HepG2 (cell line): Measurements from ENCODE around the gene IFIT2. TPM values are rescaled to one million over a fixed set of nuclear protein-coding genes. Genes with fewer than 3 reads are reported as not detected.
A peak's percentile ranks its signal among the peaks of the same experiment; 100 is the strongest.

ENCODE experiments used
- ATAC-seq: fragments of 200-7000 bp; cut with Tn5 transposase; 3 replicates; pipeline ENCODE4 v1.9.1; 2020; ENCODE audit warnings: mild to moderate bottlenecking, moderate library complexity
- BruUV-seq: library from RNA; stranded (reverse); fragments of 400-500 nt; replicated peaks from 2 replicates; lab custom pipeline; 2021; lab: Mats Ljungman, UMichigan
- CTCF ChIA-PET: fragments of 300-600 bp; formaldehyde crosslinking; extraction: SDS; loops from one replicate; lab custom pipeline; 2021; ENCODE audit warnings: low total read pairs, inconsistent platforms, low intra/inter-chr PET ratio; lab: Yijun Ruan, JAX
- POLR2A ChIA-PET: fragments of 350-600 bp; sonication (Branson Sonifier 250); formaldehyde crosslinking; loops from one replicate; lab custom pipeline; 2020; ENCODE audit warnings: antibody characterized with exemption, inconsistent platforms; lab: Yijun Ruan, JAX
- DNase-seq: peaks from one replicate; pipeline ENCODE4 v3.0.0-alpha.2; 2015; ENCODE audit warnings: low spot score
- FAIRE-seq: peaks from 3 replicates; lab custom pipeline; 2011; peaks lifted over from hg19 to GRCh38; lab: Jason Lieb, UNC
- H2AFZ ChIP-seq: one replicate; pipeline ENCODE4 v1.6.1; 2011; ENCODE audit warnings: low read length, inconsistent platforms
- H3K27ac ChIP-seq: fragments of 300-600 bp; 3 replicates; pipeline ENCODE4 v1.8.0; 2011; ENCODE audit warnings: mixed run types, mild to moderate bottlenecking, mixed read lengths, low read length, inconsistent platforms; ENCODE audit not compliant: insufficient read depth; ENCODE audit errors: extremely low read length
- H3K27me3 ChIP-seq, 2 experiments: fragments of 200-600 bp in 1 of 2; 2 replicates in 1 of 2; 3 replicates in 1 of 2; pipeline versions ENCODE4 v1.6.0 to v1.8.0; 2011; ENCODE audit warnings: low read length in 2 of 2, mild to moderate bottlenecking in 2 of 2, moderate library complexity in 2 of 2, inconsistent platforms in 1 of 2; ENCODE audit not compliant: insufficient read depth in 2 of 2, control insufficient read depth in 1 of 2
- H3K36me3 ChIP-seq, 2 experiments: fragments of 200-600 bp in 1 of 2; replicated peaks in 1 of 2; 2 replicates in 1 of 2; 3 replicates in 1 of 2; pipeline versions ENCODE4 v1.5.1 to v1.8.0; 2011; ENCODE audit warnings: low read length in 2 of 2, inconsistent platforms in 1 of 2; ENCODE audit not compliant: insufficient read depth in 2 of 2, control insufficient read depth in 1 of 2
- H3K4me1 ChIP-seq: 2 replicates; pipeline ENCODE4 v1.5.1; 2012; ENCODE audit warnings: low read length, inconsistent platforms; ENCODE audit not compliant: insufficient read depth
- H3K4me2 ChIP-seq: 2 replicates; pipeline ENCODE4 v1.6.0; 2011; ENCODE audit warnings: low read depth, low read length, inconsistent platforms
- H3K4me3 ChIP-seq, 3 experiments: fragments of 200-600 bp in 1 of 3; sonication (generic), shearing (Covaris generic) in 1 of 3; replicated peaks in 1 of 3; 2 replicates each; pipeline ENCODE4 v1.5.1; 2011 to 2016; ENCODE audit warnings: low read length in 3 of 3, inconsistent platforms in 2 of 3, low read depth in 2 of 3, mild to moderate bottlenecking in 2 of 3, control low read depth in 1 of 3, mixed read lengths in 1 of 3; ENCODE audit not compliant: insufficient read depth in 1 of 3
- H3K79me2 ChIP-seq: one replicate; pipeline ENCODE4 v1.6.1; 2011; ENCODE audit warnings: low read length, inconsistent platforms; ENCODE audit not compliant: insufficient read depth
- H3K9ac ChIP-seq: 2 replicates; pipeline ENCODE4 v1.6.0; 2011; ENCODE audit warnings: mild to moderate bottlenecking, low read depth, low read length, inconsistent platforms; ENCODE audit not compliant: insufficient read depth
- H3K9me3 ChIP-seq: 2 replicates; pipeline ENCODE4 v1.5.1; 2012; ENCODE audit warnings: mild to moderate bottlenecking, low read length
- H4K20me1 ChIP-seq: 2 replicates; pipeline ENCODE4 v1.6.0; 2011; ENCODE audit warnings: inconsistent platforms, mild to moderate bottlenecking, low read length, moderate library complexity; ENCODE audit not compliant: insufficient read depth
- GTF3A ChIP-seq: sonication (generic); formaldehyde crosslinking; conservative IDR thresholded peaks from 2 replicates; pipeline ENCODE4 v1.4.0; 2020; ENCODE audit warnings: mild to moderate bottlenecking, missing genetic modification reagents
- MAFK ChIP-seq, 2 experiments: IDR thresholded peaks in 1 of 2; conservative IDR thresholded peaks in 1 of 2; 2 replicates each; pipeline ENCODE4 v1.6.1; 2011; ENCODE audit warnings: improper control_type of control experiment in 2 of 2, low read length in 2 of 2
- PHF8 ChIP-seq: sonication (generic); formaldehyde crosslinking; IDR thresholded peaks from 2 replicates; pipeline ENCODE4 v1.5.0; 2020; ENCODE audit warnings: missing genetic modification reagents
- SIN3A ChIP-seq: IDR thresholded peaks from 2 replicates; pipeline ENCODE4 v1.6.1; 2011; ENCODE audit warnings: low read depth, mild to moderate bottlenecking, control low read depth, low read length, borderline replicate concordance
- TFE3 ChIP-seq: IDR thresholded peaks from 2 replicates; pipeline ENCODE4 v1.6.1; 2016
- ZBTB3 ChIP-seq: sonication (generic); formaldehyde crosslinking; IDR thresholded peaks from 2 replicates; pipeline ENCODE4 v1.4.0; 2020; ENCODE audit warnings: low read depth, mild to moderate bottlenecking, moderate library complexity, missing genetic modification reagents, borderline replicate concordance
- ZNF563 ChIP-seq: sonication (generic); formaldehyde crosslinking; IDR thresholded peaks from 2 replicates; pipeline ENCODE4 v1.8.0; 2022; ENCODE audit warnings: mild to moderate bottlenecking, moderate library complexity, missing genetic modification reagents
- ZNF761 ChIP-seq: sonication (generic); formaldehyde crosslinking; conservative IDR thresholded peaks from 2 replicates; pipeline ENCODE4 v1.4.0; 2020; ENCODE audit warnings: mild to moderate bottlenecking, missing genetic modification reagents
- WGBS: methylation state at CpG from one replicate; pipeline ENCODE4 v1.1.6; 2017; ENCODE audit warnings: low lambda C conversion rate; 5-methylcytosine and 5-hydroxymethylcytosine counted together
- in situ Hi-C: cut with HindIII; loops from 2 replicates; pipeline ENCODE4 v1.10.0; 2017; ENCODE audit warnings: low pct_unique_long_range_greater_than_20kb; ENCODE audit not compliant: extremely low pct_ligation_motif_present
- intact Hi-C: fragments of 100-400 bp; cut with micrococcal nuclease; formaldehyde crosslinking; loops from one replicate; pipeline ENCODE4 v1.10.0; 2022; ENCODE audit not compliant: unreplicated experiment
- polyA plus RNA-seq, 8 experiments: library from polyadenylated mRNA; depleted of rRNA in 3 of 8; stranded (reverse) in 7 of 8; unstranded in 1 of 8; fragments of >200 nt; fragmentation: Illumina TruSeq in 4 of 8; extraction: Trizol in 4 of 8; gene quantifications; 2 replicates each; pipeline versions ENCODE4 v1.2.1 to v1.2.3, GENCODE V29; 2011 to 2016; ENCODE audit warnings: low read depth in 4 of 8, missing spikeins in 1 of 8, mixed read lengths in 1 of 8; ENCODE audit not compliant: insufficient read depth in 1 of 8
- total RNA-seq, 5 experiments: library from RNA; depleted of rRNA; stranded (reverse); fragments of >200 nt; fragmentation: Illumina TruSeq; extraction: Trizol; gene quantifications; 2 replicates each; pipeline ENCODE4 v1.2.3, GENCODE V29; 2016; ENCODE audit warnings: low read depth in 1 of 5

Gene IFIT2
- total and polyA plus RNA-seq, 2 of the 13 experiments (the other 11 are each of a cell fraction or from before 2014, with no cell fraction given), result 0.04 to 0.15 TPM

GRCh38 chr10:89305766-89306433 is 4.1 kb downstream of the IFIT2 start (continued):
- peak; percentile 62 to 66 for TF ChIP-seq MAFK (conservative IDR thresholded peaks at IDR 0.05 in 1 of 2, IDR thresholded peaks at IDR 0.05 in 1 of 2; ENCODE audit: low read length in 2 of 2)
- TF ChIP-seq ZNF761 (CRISPR knock-in tag), result no peak
- no peak for TF ChIP-seq SIN3A
- TF ChIP-seq GTF3A (CRISPR knock-in tag), result no peak
- TF ChIP-seq, all 625 proteins: peak for 2

DNA sequence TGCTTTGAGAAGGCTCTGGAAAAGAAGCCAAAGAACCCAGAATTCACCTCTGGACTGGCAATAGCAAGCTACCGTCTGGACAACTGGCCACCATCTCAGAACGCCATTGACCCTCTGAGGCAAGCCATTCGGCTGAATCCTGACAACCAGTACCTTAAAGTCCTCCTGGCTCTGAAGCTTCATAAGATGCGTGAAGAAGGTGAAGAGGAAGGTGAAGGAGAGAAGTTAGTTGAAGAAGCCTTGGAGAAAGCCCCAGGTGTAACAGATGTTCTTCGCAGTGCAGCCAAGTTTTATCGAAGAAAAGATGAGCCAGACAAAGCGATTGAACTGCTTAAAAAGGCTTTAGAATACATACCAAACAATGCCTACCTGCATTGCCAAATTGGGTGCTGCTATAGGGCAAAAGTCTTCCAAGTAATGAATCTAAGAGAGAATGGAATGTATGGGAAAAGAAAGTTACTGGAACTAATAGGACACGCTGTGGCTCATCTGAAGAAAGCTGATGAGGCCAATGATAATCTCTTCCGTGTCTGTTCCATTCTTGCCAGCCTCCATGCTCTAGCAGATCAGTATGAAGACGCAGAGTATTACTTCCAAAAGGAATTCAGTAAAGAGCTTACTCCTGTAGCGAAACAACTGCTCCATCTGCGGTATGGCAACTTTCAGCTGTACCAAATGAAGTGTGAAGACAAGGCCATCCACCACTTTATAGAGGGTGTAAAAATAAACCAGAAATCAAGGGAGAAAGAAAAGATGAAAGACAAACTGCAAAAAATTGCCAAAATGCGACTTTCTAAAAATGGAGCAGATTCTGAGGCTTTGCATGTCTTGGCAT is 4.8 kb downstream of the IFIT2 start:
- no TSS peak for BruUV-seq
- TF ChIP-seq TFE3 (no peak), PHF8 (CRISPR knock-in tag) (no peak), ZBTB3 (CRISPR knock-in tag) (no peak), ZNF563 (CRISPR knock-in tag) (no peak)
- FAIRE-seq (no peak), ATAC-seq (no peak), DNase-seq (no peak)
- H3K9me3 ChIP-seq, result no peaks in the 10 kb centered on the region
- no peak overlapping the region for H2AFZ ChIP-seq
- H3K4me2 ChIP-seq, result no peak overlapping the region
- no peak overlapping the region for H3K4me3 ChIP-seq
- CTCF ChIA-PET, result no interaction called here
- peaks cover 25% of the 10 kb centered on the region for H3K4me1 ChIP-seq
- H3K27me3 ChIP-seq, result peaks cover 0 to 3% of the 10 kb centered on the region in 2 experiments; a peak in 1 of 5 replicates
- WGBS, result 67% methylated on average over 13 of the region's 13 CpGs
- intact Hi-C loops (no loop called here), in situ Hi-C loops (no loop called here)
- H3K79me2 ChIP-seq, result no peaks in the 10 kb centered on the region
- no peak overlapping the region for H3K27ac ChIP-seq
- POLR2A ChIA-PET, result no interaction called here
- no peak overlapping the region for H3K9ac ChIP-seq
- H3K36me3 ChIP-seq, result no peaks in the 10 kb centered on the region
- H4K20me1 ChIP-seq, result no peaks in the 10 kb centered on the region
